ENCODE measurements around the gene USP53.

Gene USP53

GRCh38 chr4:119206178-119206577 is 6.3 kb upstream of the USP53 start:
- Histone ChIP-seq H3K9ac (ENCODE audit: low read length) (no peak overlapping the region), H3K4me2 (ENCODE audit: low read depth, low read length, poor library complexity, severe bottlenecking) (no peak overlapping the region), H3K27me3 (ENCODE audit: low read length) (no peaks in the 10 kb centered on the region), H3K4me3 (ENCODE audit: insufficient read depth, low read length, poor library complexity, severe bottlenecking) (no peak overlapping the region), H2AFZ (ENCODE audit: low read depth, low read length, severe bottlenecking) (no peak overlapping the region), H4K20me1 (ENCODE audit: low read depth, low read length) (no peaks in the 10 kb centered on the region), H3F3A (ENCODE audit: insufficient read depth) (no peaks in the 10 kb centered on the region), H3K36me3 (ENCODE audit: low read length) (no peaks in the 10 kb centered on the region), H3K27ac (ENCODE audit: low read depth, low read length) (no peak overlapping the region), H3K79me2 (ENCODE audit: insufficient read depth, low read length) (no peaks in the 10 kb centered on the region), H3K9me3 (ENCODE audit: insufficient read depth, low read length) (no peaks in the 10 kb centered on the region), H3K9me2 (replicated peaks; ENCODE audit: insufficient read depth, low read length) (no peaks in the 10 kb centered on the region)
- no peak for TF ChIP-seq EZH2phosphoT487 (conservative IDR thresholded peaks at IDR 0.05; ENCODE audit: low read length)
- TF ChIP-seq, protein P1, sequence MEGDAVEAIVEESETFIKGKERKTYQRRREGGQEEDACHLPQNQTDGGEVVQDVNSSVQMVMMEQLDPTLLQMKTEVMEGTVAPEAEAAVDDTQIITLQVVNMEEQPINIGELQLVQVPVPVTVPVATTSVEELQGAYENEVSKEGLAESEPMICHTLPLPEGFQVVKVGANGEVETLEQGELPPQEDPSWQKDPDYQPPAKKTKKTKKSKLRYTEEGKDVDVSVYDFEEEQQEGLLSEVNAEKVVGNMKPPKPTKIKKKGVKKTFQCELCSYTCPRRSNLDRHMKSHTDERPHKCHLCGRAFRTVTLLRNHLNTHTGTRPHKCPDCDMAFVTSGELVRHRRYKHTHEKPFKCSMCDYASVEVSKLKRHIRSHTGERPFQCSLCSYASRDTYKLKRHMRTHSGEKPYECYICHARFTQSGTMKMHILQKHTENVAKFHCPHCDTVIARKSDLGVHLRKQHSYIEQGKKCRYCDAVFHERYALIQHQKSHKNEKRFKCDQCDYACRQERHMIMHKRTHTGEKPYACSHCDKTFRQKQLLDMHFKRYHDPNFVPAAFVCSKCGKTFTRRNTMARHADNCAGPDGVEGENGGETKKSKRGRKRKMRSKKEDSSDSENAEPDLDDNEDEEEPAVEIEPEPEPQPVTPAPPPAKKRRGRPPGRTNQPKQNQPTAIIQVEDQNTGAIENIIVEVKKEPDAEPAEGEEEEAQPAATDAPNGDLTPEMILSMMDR (IDR thresholded peaks at IDR 0.05; ENCODE audit: insufficient read depth, low read length, poor library complexity, severe bottlenecking): no peak

- no peak overlapping the region for H3K4me3 ChIP-seq (ENCODE audit: insufficient read depth, low read length, poor library complexity, severe bottlenecking)
- TF ChIP-seq, protein P1 (IDR thresholded peaks at IDR 0.05; ENCODE audit: insufficient read depth, low read length, poor library complexity, severe bottlenecking): no peak
- no peak for TF ChIP-seq EZH2phosphoT487 (conservative IDR thresholded peaks at IDR 0.05; ENCODE audit: low read length)
- H3K27me3 ChIP-seq (ENCODE audit: low read length): no peaks in the 10 kb centered on the region
- no peak overlapping the region for H3K27ac ChIP-seq (ENCODE audit: low read depth, low read length)
- no peaks in the 10 kb centered on the region for H3K79me2 ChIP-seq (ENCODE audit: insufficient read depth, low read length)
- no peak overlapping the region for H3K9ac ChIP-seq (ENCODE audit: low read length)
- H3K9me2 ChIP-seq (replicated peaks; ENCODE audit: insufficient read depth, low read length): no peaks in the 10 kb centered on the region
- no peaks in the 10 kb centered on the region for H3K9me3 ChIP-seq (ENCODE audit: insufficient read depth, low read length)
- H2AFZ ChIP-seq (ENCODE audit: low read depth, low read length, severe bottlenecking): no peak overlapping the region
- no peaks in the 10 kb centered on the region for H4K20me1 ChIP-seq (ENCODE audit: low read depth, low read length)
- H3K4me2 ChIP-seq (ENCODE audit: low read depth, low read length, poor library complexity, severe bottlenecking): no peak overlapping the region
- H3K36me3 ChIP-seq (ENCODE audit: low read length): no peaks in the 10 kb centered on the region
- H3F3A ChIP-seq (ENCODE audit: insufficient read depth): no peaks in the 10 kb centered on the region
These were observed 5.5 kb upstream of the USP53 start for GRCh38 chr4:119207051-119207450.

GRCh38 chr4:119209077-119209476 is 3.4 kb upstream of the USP53 start:
- Histone ChIP-seq H3K9me2 (replicated peaks; ENCODE audit: insufficient read depth, low read length) (no peaks in the 10 kb centered on the region), H3K27me3 (ENCODE audit: low read length) (no peaks in the 10 kb centered on the region), H3K9ac (ENCODE audit: low read length) (no peak overlapping the region), H2AFZ (ENCODE audit: low read depth, low read length, severe bottlenecking) (no peak overlapping the region), H4K20me1 (ENCODE audit: low read depth, low read length) (no peaks in the 10 kb centered on the region), H3K27ac (ENCODE audit: low read depth, low read length) (no peak overlapping the region), H3K4me2 (ENCODE audit: low read depth, low read length, poor library complexity, severe bottlenecking) (no peak overlapping the region), H3K79me2 (ENCODE audit: insufficient read depth, low read length) (no peaks in the 10 kb centered on the region), H3K9me3 (ENCODE audit: insufficient read depth, low read length) (no peaks in the 10 kb centered on the region), H3F3A (ENCODE audit: insufficient read depth) (no peaks in the 10 kb centered on the region), H3K36me3 (ENCODE audit: low read length) (no peaks in the 10 kb centered on the region), H3K4me3 (ENCODE audit: insufficient read depth, low read length, poor library complexity, severe bottlenecking) (no peak overlapping the region)
- TF ChIP-seq, protein P1 (IDR thresholded peaks at IDR 0.05; ENCODE audit: insufficient read depth, low read length, poor library complexity, severe bottlenecking): no peak
- TF ChIP-seq EZH2phosphoT487 (conservative IDR thresholded peaks at IDR 0.05; ENCODE audit: low read length): no peak

Measured in SU-DHL-6 (cell line).